HG03025 (cell line): ENCODE data around the gene RASSF7.
"Not testable (repeated sequence)": the region's sequence is repeated elsewhere in the genome, so short reads cannot be mapped to it uniquely, and the experiment has no call there.

Experiments used
- ATAC-seq: cut with Tn5 transposase; IDR thresholded peaks from one replicate; pipeline ENCODE4 v1.9.1; 2021; ENCODE audit warnings: mild to moderate bottlenecking, moderate library complexity; ENCODE audit not compliant: unreplicated experiment, low FRiP score

RASSF7 gene

DNA sequence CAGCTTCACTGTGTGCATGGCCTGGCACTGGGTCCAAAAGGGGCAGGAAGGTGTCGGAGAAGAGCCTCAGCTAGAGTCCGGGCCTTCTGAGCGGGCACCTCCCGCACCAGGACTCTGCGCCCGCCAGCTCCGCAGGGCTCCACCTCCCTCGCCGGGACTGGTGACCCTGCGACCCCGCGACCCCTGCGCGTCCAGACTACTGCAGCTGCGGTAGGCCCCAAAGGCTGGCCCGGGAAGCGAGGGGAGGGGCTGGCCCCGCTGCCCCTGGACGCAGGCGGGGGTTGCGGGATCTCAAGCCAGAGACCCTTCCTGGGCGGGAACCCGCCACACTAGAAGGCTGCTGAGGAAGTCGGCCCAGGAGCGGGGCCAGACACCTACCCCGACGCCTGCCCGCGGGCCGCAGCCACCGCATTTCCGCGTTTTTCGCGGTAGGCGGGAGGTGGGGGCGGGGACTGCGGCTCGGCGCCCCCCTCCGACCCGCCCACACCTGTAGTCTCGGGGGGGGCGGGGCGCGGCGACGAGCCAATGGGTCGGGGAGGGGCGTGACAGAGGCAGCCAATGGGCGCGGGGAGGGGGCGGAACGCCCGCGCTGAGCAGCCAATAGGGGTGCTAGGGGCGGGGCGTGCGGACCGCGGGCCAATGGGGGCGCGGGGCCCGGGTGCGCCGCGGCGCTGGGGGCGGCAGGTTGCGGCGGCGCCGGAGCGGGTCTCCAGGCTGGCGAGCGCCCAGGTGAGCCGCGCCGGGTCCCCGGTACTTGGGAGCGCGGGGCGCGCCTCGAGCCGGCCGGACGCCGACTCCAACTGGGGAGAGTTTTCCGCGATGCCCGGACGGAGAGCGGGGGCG lies at the start of gene RASSF7, which contains the start of gene LMNTD2:
Gene RASSF7, plus strand, starts transcription at position 666 of the 843 bp plus-strand sequence. CDS start 799 bp downstream, outside the sequence.
Gene LMNTD2, minus strand, starts transcription at position 434 of the 843 bp plus-strand sequence. Its CDS starts 22 bp downstream, at position 412.
- ATAC-seq, result peak; percentile 68

GRCh38 chr11:512761-513595 lies 47.8 kb upstream of the RASSF7 start:
- no peak for ATAC-seq

- no peak for ATAC-seq
Observed at GRCh38 chr11:514606-515005, 46.2 kb upstream of the RASSF7 start.

DNA sequence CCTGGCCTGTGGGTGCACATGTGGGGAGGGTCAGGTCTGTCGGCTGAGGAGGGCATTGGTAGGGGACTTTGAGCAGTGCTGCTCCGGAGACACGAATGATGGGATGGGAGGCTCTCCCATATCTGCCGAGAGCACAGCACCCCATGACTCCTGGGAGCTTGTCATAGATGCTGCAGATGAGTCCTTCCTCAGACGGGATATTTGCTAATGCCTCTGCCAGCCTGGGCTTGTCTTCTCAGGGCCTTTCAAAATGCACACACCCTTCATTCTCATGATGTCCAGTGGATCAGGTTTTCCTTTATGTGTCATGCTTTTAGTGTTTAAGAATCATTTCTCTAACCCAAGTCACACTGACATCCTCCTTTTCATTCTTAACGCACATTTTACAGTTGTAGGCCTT lies 45.6 kb upstream of the RASSF7 start:
- ATAC-seq, result no peak

DNA sequence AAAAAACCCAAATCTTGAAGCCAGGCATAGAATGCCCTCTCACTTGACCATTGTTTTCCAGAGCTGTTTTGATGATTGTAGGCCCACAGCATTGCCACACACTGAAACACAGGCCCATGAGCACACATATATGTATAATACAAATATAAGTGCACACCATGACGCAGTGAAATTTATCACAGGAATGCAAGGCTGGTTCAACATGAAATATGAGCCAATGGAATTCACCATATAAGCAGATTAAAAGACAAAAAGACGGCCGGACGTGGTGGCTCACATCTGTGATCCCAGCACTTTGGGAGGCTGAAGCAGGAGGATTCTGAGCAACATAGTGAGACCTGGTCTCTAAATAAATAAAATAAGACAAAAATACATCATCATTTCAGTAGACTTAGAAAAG lies 44.4 kb upstream of the RASSF7 start:
- ATAC-seq, result no peak

DNA sequence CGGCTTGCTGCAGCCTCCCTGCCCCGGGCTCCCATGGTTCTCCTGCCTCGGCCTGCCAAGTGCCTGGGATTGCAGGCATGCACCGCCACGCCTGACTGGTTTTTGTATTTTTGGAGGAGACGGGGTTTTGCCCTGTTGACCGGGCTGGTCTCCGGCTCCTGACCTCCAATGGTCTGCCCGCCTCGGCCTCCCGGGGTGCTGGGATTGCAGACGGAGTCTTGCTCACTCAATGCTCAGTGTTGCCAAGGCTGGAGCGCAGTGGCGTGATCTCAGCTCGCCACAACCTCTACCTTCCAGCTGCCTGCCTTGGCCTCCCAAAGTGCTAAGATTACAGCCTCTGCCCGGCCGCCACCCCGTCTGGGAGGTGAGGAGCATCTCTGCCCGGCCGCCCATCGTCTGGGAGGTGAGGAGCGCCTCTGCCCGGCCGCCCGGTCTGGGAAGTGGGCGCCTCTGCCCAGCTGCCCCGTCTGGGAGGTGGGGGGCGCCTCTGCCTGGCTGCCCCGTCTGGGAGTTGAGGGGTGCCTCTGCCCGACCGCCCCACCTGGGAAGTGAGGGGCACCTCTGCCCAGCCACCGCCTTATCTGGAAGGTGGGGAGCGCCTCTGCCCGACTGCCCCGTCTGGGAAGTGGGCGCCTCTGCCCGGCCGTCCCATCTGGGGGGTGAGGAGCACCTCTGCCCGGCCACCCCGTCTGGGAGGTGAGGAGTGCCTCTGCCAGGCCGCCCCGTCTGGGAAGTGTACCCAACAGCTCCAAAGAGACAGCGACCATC lies 43.7 kb upstream of the RASSF7 start:
- not testable (repeated sequence) for ATAC-seq

DNA sequence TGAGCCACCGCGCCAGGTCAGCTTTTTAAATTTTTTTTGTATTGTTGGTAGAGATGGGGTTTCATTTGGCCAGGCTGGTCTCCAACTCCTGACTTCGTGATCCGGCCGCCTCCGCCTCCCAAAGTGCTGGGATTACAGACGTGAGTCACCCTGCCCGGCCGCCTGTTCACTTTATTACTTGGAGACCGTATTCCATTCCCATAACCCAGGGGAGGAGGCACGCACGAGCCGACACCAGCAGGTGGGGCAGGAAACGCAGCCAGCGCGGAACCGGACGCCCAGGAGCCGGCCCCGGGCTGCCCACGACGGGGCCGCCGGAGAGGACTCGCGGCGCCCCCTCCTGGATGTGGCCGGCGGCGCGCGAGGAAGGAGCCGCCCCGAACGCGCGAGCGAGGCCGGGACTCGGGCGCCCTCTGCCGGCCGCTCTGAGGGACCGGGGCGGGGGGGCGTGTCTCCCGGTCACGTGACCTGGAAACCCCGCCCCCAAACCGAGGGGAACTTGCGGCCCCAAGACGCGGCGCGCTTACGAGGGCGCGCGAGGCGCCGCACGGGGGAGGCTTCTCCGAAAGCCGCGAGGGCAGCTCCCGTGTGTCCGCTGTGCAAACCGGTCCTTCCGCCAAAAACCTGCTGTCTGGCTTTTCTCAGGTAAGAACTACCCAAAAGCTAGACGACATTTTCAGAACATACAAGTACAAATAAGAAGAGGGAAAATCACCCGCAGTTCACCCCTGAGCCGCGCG lies 42.1 kb upstream of the RASSF7 start:
- peak; percentile 64 for ATAC-seq

DNA sequence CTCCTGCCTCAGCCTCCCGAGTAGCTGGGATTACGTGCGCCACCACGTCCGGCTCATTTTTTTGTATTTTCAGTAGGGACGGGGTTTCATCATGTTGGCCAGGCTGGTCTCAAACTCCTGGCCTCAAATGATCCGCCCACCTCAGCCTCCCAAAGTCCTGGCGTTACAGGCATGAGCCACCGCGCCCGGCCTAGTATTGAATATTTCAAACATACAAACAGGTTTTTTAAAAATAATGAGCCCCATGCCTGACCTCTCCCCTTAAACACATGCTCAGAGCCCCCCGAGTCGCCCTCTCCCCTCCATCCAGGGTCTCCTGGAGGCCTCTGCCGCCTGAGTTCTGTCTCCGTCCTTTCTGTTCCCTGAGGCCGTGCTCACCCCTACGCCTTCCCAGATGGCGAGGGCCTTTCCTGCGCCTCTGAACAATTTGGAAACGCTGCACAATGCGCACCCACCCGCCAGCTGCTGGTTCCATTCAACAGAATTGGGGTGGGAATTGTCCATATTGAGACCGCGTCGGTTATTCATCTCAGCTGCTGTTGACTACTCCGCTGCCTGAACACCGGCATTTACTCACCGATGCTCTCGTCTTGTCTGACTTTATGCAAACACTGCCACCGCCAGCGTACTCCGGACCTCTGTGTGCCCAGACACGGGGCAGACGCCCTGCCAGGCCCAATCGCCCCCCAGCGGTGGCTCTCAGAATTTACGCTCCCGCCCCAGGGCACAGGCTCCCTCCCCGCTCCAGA lies 40.2 kb upstream of the RASSF7 start:
- ATAC-seq, result no peak

DNA sequence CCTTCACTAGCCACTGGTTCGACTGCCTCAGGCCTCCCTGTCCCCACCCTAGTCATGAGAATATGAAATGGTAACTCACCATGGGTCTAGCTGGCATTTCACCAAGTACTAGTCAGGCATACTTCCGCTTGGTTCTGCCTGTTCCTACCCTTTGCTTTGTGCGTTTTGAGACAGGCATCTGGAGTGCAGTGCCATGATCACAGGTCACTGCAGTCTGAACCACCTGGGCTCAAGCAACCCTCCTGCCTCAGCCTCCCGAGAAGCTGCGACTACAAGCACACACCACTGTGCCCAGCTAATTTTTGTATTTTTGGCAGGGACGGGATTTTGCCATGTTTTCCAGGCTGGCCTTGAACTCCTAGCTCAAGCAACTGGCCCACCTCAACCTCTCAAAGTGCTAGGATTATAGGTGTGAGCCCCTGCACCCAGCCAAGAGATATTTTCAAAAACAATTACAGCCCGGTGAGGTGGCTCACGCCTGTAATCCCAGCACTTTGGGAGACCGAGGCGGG lies 39.5 kb upstream of the RASSF7 start:
- ATAC-seq, result no peak

DNA sequence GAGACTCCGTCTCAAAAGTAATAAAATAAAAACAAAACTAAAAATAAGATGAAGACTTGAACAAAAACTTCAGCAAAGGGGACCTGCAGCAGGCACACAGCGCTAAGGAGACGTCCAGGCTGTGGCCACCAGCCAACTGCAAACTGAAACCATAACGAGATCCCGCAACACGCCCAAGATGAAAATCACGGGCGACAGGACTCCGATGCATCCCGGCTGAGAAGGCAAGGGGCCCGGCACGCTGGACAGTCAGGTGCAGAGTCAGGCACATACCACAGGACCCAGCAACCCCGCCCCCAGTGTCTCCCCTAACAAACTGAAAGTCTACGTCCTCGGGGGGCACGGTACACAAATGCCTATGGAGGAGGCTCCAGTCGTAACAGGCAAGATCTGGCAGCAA lies 34.6 kb upstream of the RASSF7 start:
- no peak for ATAC-seq

GRCh38 chr11:528166-528814 lies 32.5 kb upstream of the RASSF7 start:
- ATAC-seq, result no peak

DNA sequence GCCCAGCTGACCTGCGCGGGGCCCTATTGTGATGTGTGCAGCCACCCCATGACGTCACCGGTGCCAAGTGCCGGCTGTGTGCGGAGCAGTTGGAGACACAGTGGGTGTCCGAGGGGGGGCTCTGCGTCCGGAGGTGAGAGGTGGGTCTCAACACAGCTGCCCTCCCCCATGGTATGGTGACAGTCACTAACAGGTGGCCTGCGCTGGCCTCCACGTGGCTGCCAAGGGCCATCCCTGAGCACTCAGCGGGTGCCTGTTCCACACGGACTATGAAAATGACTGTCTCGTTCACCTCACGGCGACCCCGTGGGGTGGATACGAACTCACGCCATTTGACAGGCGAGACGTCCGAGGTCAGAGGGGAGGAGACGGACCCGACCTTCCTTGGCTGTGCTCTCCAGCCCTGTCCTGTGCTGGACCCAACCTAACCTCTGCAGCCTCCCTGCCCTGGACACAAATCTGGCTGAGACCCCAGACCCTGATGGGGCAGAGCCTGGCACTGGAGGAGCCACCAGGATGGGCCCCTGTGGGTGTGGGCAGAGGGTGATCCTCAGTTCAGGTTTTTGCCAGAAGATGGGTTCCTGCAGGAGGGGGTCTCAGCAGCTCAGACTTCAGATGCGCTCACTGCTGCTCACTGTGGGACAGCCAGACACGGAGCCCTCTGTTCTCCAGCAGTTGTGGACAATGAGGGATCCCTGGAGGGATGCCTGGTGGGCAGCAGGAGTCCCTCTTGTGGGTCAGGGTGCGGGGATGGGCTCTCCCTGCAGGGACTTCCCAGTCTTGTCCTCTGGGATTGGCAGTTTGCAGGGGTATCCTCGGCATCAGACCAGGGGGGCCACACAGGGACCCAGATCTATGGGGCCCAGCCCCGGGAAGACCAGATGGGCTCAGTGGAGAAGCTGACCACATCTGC lies 31.7 kb upstream of the RASSF7 start:
- no peak for ATAC-seq

DNA sequence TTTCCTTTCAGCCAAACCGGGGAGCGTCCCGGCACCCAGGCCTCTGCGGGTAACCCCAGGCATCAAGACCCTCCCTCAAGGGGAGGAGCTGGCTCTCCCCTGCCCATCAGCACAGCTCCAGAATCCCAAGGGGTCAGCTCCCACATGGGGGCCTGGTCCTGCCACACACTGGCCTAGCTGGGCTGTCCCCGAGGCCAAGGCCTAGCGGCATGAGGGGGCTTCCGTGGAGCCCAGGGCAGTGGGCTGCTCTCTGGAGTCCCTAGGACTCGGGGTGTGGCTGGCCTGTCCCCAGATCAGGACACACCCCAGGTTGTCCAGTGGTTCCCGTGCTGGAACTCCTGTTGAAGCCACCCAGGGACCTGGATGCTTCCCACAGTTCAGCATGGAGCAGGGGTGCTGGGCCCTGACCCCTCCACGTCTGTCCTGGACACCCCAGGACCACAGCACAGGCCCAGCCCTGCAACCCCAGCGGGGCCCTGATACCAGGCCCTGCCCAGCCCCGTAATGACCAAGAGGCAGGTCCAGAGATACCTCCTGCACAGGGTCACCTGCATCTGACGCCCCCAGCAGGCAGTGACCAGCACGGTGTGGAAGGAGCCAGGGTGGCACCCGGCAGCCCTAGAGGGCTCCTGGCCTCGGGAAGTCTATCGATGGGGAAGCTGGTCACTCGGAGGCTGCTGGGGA lies 30.9 kb upstream of the RASSF7 start:
- no peak for ATAC-seq

GRCh38 chr11:530960-531831 lies 29.6 kb upstream of the RASSF7 start:
- ATAC-seq, result no peak

GRCh38 chr11:531919-532526 lies 28.7 kb upstream of the RASSF7 start:
- no peak for ATAC-seq

DNA sequence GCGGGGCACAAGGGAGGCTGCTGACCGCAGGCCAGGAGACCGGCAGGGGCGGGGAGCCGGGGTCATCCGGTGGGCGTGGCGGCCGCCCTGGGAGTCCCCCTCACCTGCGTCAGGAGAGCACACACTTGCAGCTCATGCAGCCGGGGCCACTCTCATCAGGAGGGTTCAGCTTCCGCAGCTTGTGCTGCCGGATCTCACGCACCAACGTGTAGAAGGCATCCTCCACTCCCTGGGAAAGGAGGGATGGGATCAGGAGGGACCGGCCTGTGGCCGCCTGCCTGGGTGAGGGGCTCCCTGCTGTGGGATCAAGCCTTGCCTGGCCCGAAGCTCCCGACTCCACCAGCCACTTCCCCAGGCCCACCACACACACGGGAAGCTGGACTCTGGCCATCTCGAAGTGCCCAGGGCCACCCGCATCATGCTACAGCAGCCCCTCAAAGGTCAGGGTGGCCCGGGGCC lies 28.2 kb upstream of the RASSF7 start:
- no peak for ATAC-seq
